Spleen (tissue), 11 donors: ENCODE results near the gene TFPT. TPM values are rescaled to one million over a fixed set of nuclear protein-coding genes. Genes with fewer than 3 reads are reported as not detected.
"Not testable (repeated sequence)": the region's sequence is repeated elsewhere in the genome, so short reads cannot be mapped to it uniquely, and the experiment has no call there.

Experiments used
- DNase-seq: peaks from one replicate; pipeline ENCODE4 v3.0.0-alpha.2; 2020
- H3K27ac ChIP-seq, 8 donors: fragments of 200-600 bp; sonication (generic) in 7 of 8; 1 replicate in 4 of 8; 2 replicates in 4 of 8; pipeline versions ENCODE4 v1.5.0 to v1.8.0; 2016 to 2021; ENCODE audit warnings: inconsistent platforms in 4 of 8, mild to moderate bottlenecking in 4 of 8, moderate library complexity in 1 of 8
- H3K27me3 ChIP-seq, 7 donors: fragments of 200-600 bp; sonication (generic) in 6 of 7; replicated peaks in 1 of 7; 1 replicate in 4 of 7; 2 replicates in 3 of 7; pipeline versions ENCODE4 v1.5.0 to v1.8.0; 2016 to 2021; ENCODE audit warnings: inconsistent platforms in 3 of 7, mild to moderate bottlenecking in 1 of 7
- H3K36me3 ChIP-seq, 6 donors: fragments of 200-600 bp; sonication (generic) in 5 of 6; 1 replicate in 4 of 6; 2 replicates in 2 of 6; pipeline versions ENCODE4 v1.5.0 to v1.8.0; 2016 to 2021; ENCODE audit warnings: inconsistent platforms in 2 of 6
- H3K4me1 ChIP-seq, 6 donors: fragments of 200-600 bp; sonication (generic) in 5 of 6; 1 replicate in 3 of 6; 2 replicates in 3 of 6; pipeline versions ENCODE4 v1.5.0 to v1.8.0; 2016 to 2021; ENCODE audit warnings: inconsistent platforms in 3 of 6
- H3K4me3 ChIP-seq, 8 donors: fragments of 200-600 bp; sonication (generic) in 7 of 8; 1 replicate in 4 of 8; 2 replicates in 4 of 8; pipeline versions ENCODE4 v1.5.0 to v1.8.0; 2016 to 2021; ENCODE audit warnings: inconsistent platforms in 4 of 8, mild to moderate bottlenecking in 4 of 8, moderate library complexity in 2 of 8
- H3K9me3 ChIP-seq, 8 donors: fragments of 200-600 bp; sonication (generic) in 7 of 8; 1 replicate in 4 of 8; 2 replicates in 4 of 8; pipeline versions ENCODE4 v1.5.0 to v1.8.0; 2016 to 2021; ENCODE audit warnings: inconsistent platforms in 4 of 8
- POLR2A ChIP-seq, 3 donors: fragments of 450-650 bp; IDR thresholded peaks; one replicate each; pipeline ENCODE4 v1.5.1; 2017; ENCODE audit warnings: antibody characterized with exemption in 3 of 3, mild to moderate bottlenecking in 1 of 3
- POLR2AphosphoS5 ChIP-seq, 3 donors: sonication (generic); formaldehyde crosslinking; IDR thresholded peaks; one replicate each; pipeline ENCODE4 v1.5.1; 2017; ENCODE audit warnings: antibody characterized with exemption in 3 of 3
- WGBS, 5 donors: extraction: QIAGEN DNeasy Blood & Tissue Kit in 3 of 5; methylation state at CpG; one replicate each; pipeline versions ENCODE4 v1.1.5 to v1.1.7; 2013 to 2018; 5-methylcytosine and 5-hydroxymethylcytosine counted together
- intact Hi-C: fragments of 100-400 bp; cut with DNase I; formaldehyde crosslinking; loops from one replicate; pipeline ENCODE4 v1.15.0; 2023; ENCODE audit warnings: low total_unique reads
- polyA plus RNA-seq, 3 donors: library from polyadenylated mRNA; stranded (reverse); fragments of 200-250 nt; gene quantifications; one replicate each; pipeline ENCODE4 v1.2.1, GENCODE V29; 2013
- total RNA-seq, 7 donors: library from RNA; depleted of rRNA in 3 of 7; stranded (reverse); fragments of >200 nt in 3 of 7; fragmentation: NEBNext Ultra II Directional in 4 of 7; extraction: Animal tissue kit (Norgen Biotek cat#: 25700) in 4 of 7; gene quantifications; one replicate each; pipeline versions ENCODE4 v1.1.0 to v1.2.1, GENCODE V29; 2016 to 2021
- TF ChIP-seq, protein P1 (sequence below), 11 experiments: fragments of 200-600 bp in 7 of 11; fragments of 450-650 bp in 4 of 11; sonication (generic) in 4 of 11; IDR thresholded peaks in 8 of 11; conservative IDR thresholded peaks in 3 of 11; 1 replicate in 7 of 11; 2 replicates in 4 of 11; pipeline versions ENCODE4 v1.4.0 to v1.8.0; 2016 to 2021; ENCODE audit warnings: antibody characterized with exemption in 11 of 11, inconsistent platforms in 4 of 11, mild to moderate bottlenecking in 1 of 11
- donor health status: healthy with polysubstance abuse.
- donor health status: DM: no; HTN: no; CAD: no; lungs with moderate emphysema.
- donor health status: DM: no; HTN: no; CAD: no.
- donor health status: Bipolar disorder and iron deficiency.
- donor health status: healthy.
- donor health status: DM: no; HTN: no; CAD: no.
- donor health status: DM: yes; HTN: yes; CAD: no.

The TFPT gene
- total and polyA plus RNA-seq, 10 donors = 16.5 to 36.5 (median 21.8) TPM

DNA sequence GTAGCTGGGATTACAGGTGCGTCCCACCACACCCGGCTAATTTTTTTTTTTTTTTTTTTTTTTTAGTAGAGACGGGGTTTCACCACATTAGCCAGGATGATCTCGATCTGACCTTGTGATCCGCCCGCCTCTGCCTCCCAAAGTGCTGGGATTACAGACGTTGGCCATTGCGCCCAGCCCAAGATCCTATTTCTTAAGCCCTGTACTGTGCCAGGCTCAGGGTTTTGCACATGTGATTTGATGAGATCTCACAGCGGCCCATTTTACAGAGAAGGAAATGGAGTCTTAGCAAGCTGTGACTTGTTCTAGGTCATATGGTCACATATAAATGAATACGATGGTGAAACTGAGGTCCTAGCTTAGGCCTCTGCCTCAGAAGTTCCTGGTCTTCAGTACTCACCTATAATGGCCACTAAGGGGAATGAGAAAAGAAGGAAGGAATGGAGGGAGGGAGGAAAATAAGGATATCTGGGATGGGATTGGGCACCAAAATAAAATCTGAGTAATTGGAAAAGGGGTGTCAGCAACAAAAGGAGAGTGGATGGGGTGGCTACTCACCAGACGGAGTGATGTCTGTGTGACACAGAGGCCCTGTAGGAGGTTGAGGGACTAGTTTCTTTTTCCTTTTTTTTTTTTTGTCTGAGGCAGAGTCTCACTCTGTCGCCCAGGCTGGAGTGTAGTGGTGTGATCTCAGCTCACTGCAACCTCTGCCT, 16.1 kb downstream of the TFPT start:
- Histone ChIP-seq H3K27ac (peak overlapping the region in 2 of 8 donors; percentile 86 to 89), H3K9me3 (no peaks in the 10 kb centered on the region), H3K4me1 (peaks cover 11 to 91% (median 36%) of the 10 kb centered on the region in 6 donors), H3K4me3 (peak overlapping the region in 1 of 8 donors; percentile 52), H3K27me3 (peaks cover 0 to 20% (median 14%) of the 10 kb centered on the region in 7 donors), H3K36me3 (peaks cover 0 to 11% (median 0%) of the 10 kb centered on the region in 6 donors)
- TF ChIP-seq POLR2AphosphoS5 (IDR thresholded peaks at IDR 0.05) = no peak
- TF ChIP-seq, protein P1, sequence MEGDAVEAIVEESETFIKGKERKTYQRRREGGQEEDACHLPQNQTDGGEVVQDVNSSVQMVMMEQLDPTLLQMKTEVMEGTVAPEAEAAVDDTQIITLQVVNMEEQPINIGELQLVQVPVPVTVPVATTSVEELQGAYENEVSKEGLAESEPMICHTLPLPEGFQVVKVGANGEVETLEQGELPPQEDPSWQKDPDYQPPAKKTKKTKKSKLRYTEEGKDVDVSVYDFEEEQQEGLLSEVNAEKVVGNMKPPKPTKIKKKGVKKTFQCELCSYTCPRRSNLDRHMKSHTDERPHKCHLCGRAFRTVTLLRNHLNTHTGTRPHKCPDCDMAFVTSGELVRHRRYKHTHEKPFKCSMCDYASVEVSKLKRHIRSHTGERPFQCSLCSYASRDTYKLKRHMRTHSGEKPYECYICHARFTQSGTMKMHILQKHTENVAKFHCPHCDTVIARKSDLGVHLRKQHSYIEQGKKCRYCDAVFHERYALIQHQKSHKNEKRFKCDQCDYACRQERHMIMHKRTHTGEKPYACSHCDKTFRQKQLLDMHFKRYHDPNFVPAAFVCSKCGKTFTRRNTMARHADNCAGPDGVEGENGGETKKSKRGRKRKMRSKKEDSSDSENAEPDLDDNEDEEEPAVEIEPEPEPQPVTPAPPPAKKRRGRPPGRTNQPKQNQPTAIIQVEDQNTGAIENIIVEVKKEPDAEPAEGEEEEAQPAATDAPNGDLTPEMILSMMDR (IDR thresholded peaks at IDR 0.05 in 8 of 11, conservative IDR thresholded peaks at IDR 0.05 in 3 of 11) = no peak
- no peak for TF ChIP-seq POLR2A (IDR thresholded peaks at IDR 0.05)
- WGBS, 5 donors = 84 to 91% (median 89%) methylated on average over 10 to 12 of the region's 12 CpGs
- peak; percentile 25 for DNase-seq
- intact Hi-C loops = no loop called here

DNA sequence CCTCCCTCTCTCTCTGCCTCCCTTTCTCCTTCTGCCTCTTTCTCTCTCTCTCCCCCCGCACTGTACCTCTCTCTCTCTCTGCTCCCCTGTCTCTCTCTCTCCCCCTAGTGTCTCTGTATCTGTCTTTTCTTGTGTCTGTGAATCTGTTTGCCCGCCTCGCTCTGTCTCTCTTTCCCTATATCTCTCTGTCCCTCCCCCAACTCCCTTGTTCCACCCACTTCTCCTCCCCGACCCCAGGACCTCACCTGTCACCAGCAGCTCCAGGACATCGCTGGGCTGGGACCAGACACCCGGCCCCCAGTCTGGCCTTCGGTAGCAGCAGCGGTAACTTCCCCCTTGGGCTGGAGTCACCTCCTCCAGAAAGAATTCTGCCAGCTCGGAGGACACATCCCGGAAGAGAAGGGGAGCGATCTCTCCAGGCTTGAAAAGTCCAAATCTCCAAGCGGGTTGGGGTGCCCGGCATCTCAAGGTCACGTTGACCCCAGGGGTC, 18.8 kb downstream of the TFPT start:
- DNase-seq = peak; percentile 86
- Histone ChIP-seq H3K4me3 (peak overlapping the region in 4 of 8 donors; percentile 15 to 65 (median 22)), H3K27me3 (peaks cover 0 to 39% (median 14%) of the 10 kb centered on the region in 7 donors), H3K36me3 (peaks cover 0 to 9% (median 0%) of the 10 kb centered on the region in 6 donors), H3K4me1 (peaks cover 3 to 67% (median 16%) of the 10 kb centered on the region in 6 donors), H3K9me3 (no peaks in the 10 kb centered on the region), H3K27ac (peak overlapping the region in 7 of 8 donors; percentile 33 to 85 (median 67))
- TF ChIP-seq, protein P1 (IDR thresholded peaks at IDR 0.05 in 8 of 11, conservative IDR thresholded peaks at IDR 0.05 in 3 of 11) = peak in 2 of 11 experiments; percentile 16 to 35
- TF ChIP-seq POLR2A (IDR thresholded peaks at IDR 0.05) = no peak
- no peak for TF ChIP-seq POLR2AphosphoS5 (IDR thresholded peaks at IDR 0.05)
- 5 to 18% (median 8%) methylated on average over 14 of the region's 14 CpGs for WGBS, 5 donors
- intact Hi-C loops = no loop called here

DNA sequence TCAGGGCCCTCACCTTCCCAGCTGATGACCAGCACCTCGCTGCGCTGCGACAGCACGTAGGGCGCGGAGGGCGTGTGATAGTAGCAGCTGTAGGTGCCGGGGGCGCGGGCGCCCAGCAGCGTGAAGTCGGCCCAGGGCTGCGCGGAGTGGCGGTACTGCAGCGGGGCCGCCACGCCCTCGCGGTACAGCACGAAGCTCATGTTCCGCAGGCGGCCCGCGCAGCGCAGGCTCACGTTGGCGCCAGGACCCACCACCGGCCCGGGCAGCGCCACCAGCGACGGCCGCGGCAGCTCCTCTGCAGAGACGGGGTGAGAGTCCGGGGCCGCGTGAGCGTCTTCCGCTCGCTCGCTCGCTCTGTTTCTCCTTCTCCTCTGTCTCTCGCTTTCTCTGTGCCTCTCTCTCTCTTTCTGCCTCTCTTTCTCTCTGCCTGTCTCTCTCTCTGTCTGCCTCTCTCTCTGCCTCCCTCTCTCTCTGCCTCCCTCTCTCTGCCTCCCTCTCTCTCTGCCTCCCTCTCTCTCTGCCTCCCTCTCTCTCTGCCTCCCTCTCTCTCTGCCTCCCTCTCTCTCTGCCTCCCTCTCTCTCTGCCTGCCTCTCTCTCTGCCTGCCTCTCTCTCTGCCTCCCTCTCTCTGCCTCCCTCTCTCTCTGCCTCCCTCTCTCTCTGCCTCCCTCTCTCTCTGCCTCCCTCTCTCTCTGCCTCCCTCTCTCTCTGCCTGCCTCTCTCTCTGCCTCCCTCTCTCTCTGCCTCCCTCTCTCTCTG, 19.4 kb downstream of the TFPT start:
- Histone ChIP-seq H3K4me3 (peak overlapping the region; percentile 4 to 65 (median 28)), H3K4me1 (peaks cover 3 to 61% (median 16%) of the 10 kb centered on the region in 6 donors), H3K27ac (peak overlapping the region in 4 of 8 donors; percentile 33 to 85 (median 81))

More for the DNA sequence above, 19.4 kb downstream of the TFPT start:
- DNase-seq = peak; percentile 92
- H3K27me3 ChIP-seq = peaks cover 0 to 39% (median 14%) of the 10 kb centered on the region in 7 donors
- TF ChIP-seq POLR2AphosphoS5 (IDR thresholded peaks at IDR 0.05) = peak; percentile 5 to 77 (median 18)
- TF ChIP-seq, protein P1 (IDR thresholded peaks at IDR 0.05 in 8 of 11, conservative IDR thresholded peaks at IDR 0.05 in 3 of 11) = peak in 1 of 11 experiments; percentile 34
- WGBS, 5 donors = 0 to 3% (median 1%) methylated on average over 23 to 46 of the region's 46 CpGs
- H3K36me3 ChIP-seq, H3K9me3 ChIP-seq, intact Hi-C loops: not testable (repeated sequence)
